MM.1S (cell line): ENCODE data around the gene OGG1.

ENCODE experiments used
- EZH2 ChIP-seq: fragments of 300-600 bp; sonication (generic); optimal IDR thresholded peaks from 2 replicates; pipeline ENCODE3; 2017; ENCODE audit warnings: low read depth, mild to moderate bottlenecking, antibody characterized with exemption, low read length, mixed read lengths
- EZH2phosphoT487 ChIP-seq: fragments of 300-600 bp; sonication (generic); IDR thresholded peaks from 2 replicates; pipeline ENCODE4 v1.6.1; 2018; ENCODE audit warnings: antibody characterized with exemption, low read length
- TF ChIP-seq, protein P1 (sequence below): fragments of 300-600 bp; sonication (generic); IDR thresholded peaks from 2 replicates; pipeline ENCODE4 v1.5.1; 2016; ENCODE audit warnings: antibody characterized with exemption, low read length, mixed read lengths

GRCh38 chr3:9727743-9728142, 22.0 kb upstream of the OGG1 start:
- TF ChIP-seq, protein P1, sequence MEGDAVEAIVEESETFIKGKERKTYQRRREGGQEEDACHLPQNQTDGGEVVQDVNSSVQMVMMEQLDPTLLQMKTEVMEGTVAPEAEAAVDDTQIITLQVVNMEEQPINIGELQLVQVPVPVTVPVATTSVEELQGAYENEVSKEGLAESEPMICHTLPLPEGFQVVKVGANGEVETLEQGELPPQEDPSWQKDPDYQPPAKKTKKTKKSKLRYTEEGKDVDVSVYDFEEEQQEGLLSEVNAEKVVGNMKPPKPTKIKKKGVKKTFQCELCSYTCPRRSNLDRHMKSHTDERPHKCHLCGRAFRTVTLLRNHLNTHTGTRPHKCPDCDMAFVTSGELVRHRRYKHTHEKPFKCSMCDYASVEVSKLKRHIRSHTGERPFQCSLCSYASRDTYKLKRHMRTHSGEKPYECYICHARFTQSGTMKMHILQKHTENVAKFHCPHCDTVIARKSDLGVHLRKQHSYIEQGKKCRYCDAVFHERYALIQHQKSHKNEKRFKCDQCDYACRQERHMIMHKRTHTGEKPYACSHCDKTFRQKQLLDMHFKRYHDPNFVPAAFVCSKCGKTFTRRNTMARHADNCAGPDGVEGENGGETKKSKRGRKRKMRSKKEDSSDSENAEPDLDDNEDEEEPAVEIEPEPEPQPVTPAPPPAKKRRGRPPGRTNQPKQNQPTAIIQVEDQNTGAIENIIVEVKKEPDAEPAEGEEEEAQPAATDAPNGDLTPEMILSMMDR, result no peak
- no peak for TF ChIP-seq EZH2phosphoT487
- no peak for TF ChIP-seq EZH2
